ENCODE measurements around the gene SAMD4A.

The SAMD4A gene

GRCh38 chr14:54606178-54606577 is 39.2 kb downstream of the SAMD4A start:
- H3K4me3 ChIP-seq (ENCODE audit: low read depth, low read length), result no peak overlapping the region
- DNase-seq (ENCODE audit: low read depth), result no peak
- TF ChIP-seq CTCF (IDR thresholded peaks at IDR 0.05; ENCODE audit: low read depth, low read length, missing control alignments), result no peak

GRCh38 chr14:54606631-54607133 is 39.8 kb downstream of the SAMD4A start:
- TF ChIP-seq CTCF (IDR thresholded peaks at IDR 0.05; ENCODE audit: low read depth, low read length, missing control alignments), result no peak
- no peak for DNase-seq (ENCODE audit: low read depth)
- no peak overlapping the region for H3K4me3 ChIP-seq (ENCODE audit: low read depth, low read length)

GRCh38 chr14:54609576-54609975 is 42.6 kb downstream of the SAMD4A start:
- H3K4me3 ChIP-seq (ENCODE audit: low read depth, low read length), result no peak overlapping the region
- DNase-seq (ENCODE audit: low read depth), result no peak
- TF ChIP-seq CTCF (IDR thresholded peaks at IDR 0.05; ENCODE audit: low read depth, low read length, missing control alignments), result no peak

- no peak for TF ChIP-seq CTCF (IDR thresholded peaks at IDR 0.05; ENCODE audit: low read depth, low read length, missing control alignments)
- H3K4me3 ChIP-seq (ENCODE audit: low read depth, low read length), result no peak overlapping the region
- DNase-seq (ENCODE audit: low read depth), result no peak
Observed at GRCh38 chr14:54610051-54610977, 43.4 kb downstream of the SAMD4A start.

GRCh38 chr14:54614296-54614695 is 47.4 kb downstream of the SAMD4A start:
- TF ChIP-seq CTCF (IDR thresholded peaks at IDR 0.05; ENCODE audit: low read depth, low read length, missing control alignments), result no peak
- no peak overlapping the region for H3K4me3 ChIP-seq (ENCODE audit: low read depth, low read length)

GRCh38 chr14:54617467-54617866 is 50.5 kb downstream of the SAMD4A start:
- no peak overlapping the region for H3K4me3 ChIP-seq (ENCODE audit: low read depth, low read length)
- TF ChIP-seq CTCF (IDR thresholded peaks at IDR 0.05; ENCODE audit: low read depth, low read length, missing control alignments), result no peak
- DNase-seq (ENCODE audit: low read depth), result no peak

More at GRCh38 chr14:54614296-54614695, 47.4 kb downstream of the SAMD4A start:
- DNase-seq (ENCODE audit: low read depth), result no peak
